Mucosa of descending colon (tissue), 3 donors: ENCODE results near the gene RAB11FIP5. TPM values are rescaled to one million over a fixed set of nuclear protein-coding genes. Genes with fewer than 3 reads are reported as not detected.

Experiments used
- ATAC-seq: fragments of 200-7000 bp; cut with Tn5 transposase; one replicate; pipeline ENCODE4 v1.9.1; 2020; ENCODE audit warnings: mild to moderate bottlenecking, moderate library complexity
- DNase-seq, 3 donors: peaks; one replicate each; pipeline ENCODE4 v3.0.0-alpha.2; 2020
- H3K36me3 ChIP-seq: fragments of 200-600 bp; one replicate; pipeline ENCODE4 v1.8.0; 2021; ENCODE audit warnings: low read depth, mild to moderate bottlenecking
- H3K4me1 ChIP-seq: fragments of 200-600 bp; one replicate; pipeline ENCODE4 v1.8.0; 2021; ENCODE audit warnings: low read depth, mild to moderate bottlenecking
- H3K4me3 ChIP-seq: fragments of 200-600 bp; one replicate; pipeline ENCODE4 v1.8.0; 2021; ENCODE audit warnings: mild to moderate bottlenecking
- H3K9me3 ChIP-seq: fragments of 200-600 bp; one replicate; pipeline ENCODE4 v1.8.0; 2021; ENCODE audit warnings: mild to moderate bottlenecking
- CTCF ChIP-seq: fragments of 200-600 bp; IDR thresholded peaks from one replicate; pipeline ENCODE4 v1.8.0; 2022; ENCODE audit warnings: antibody characterized with exemption, mild to moderate bottlenecking
- intact Hi-C, 2 donors: fragments of 100-400 bp; cut with DNase I in 1 of 2; cut with micrococcal nuclease in 1 of 2; formaldehyde crosslinking; loops; one replicate each; pipeline versions ENCODE4 v1.11.0 to v1.11.1; 2022; cut with DNase I, micrococcal nuclease
- total RNA-seq, 3 donors: library from RNA; stranded (reverse); fragmentation: NEBNext Ultra II Directional in 2 of 3; extraction: Animal tissue kit (Norgen Biotek cat#: 25700) in 2 of 3; gene quantifications; one replicate each; pipeline versions ENCODE4 v1.2.1 to v1.2.4, GENCODE V29; 2021 to 2023
- donor health status: DM: no; HTN: no; CAD: no; lungs with moderate emphysema.
- donor health status: DM: no; HTN: no; CAD: no.
- donor health status: DM: no; HTN: yes; CAD: no.

RAB11FIP5 gene
- total RNA-seq, 3 donors from 2014 or later = 17.8 to 27.9 (median 18.3) TPM

- peaks cover 17% of the 10 kb centered on the region for H3K4me1 ChIP-seq
- H3K9me3 ChIP-seq = no peaks in the 10 kb centered on the region
- ATAC-seq = no peak
- no peak for DNase-seq
- no peak overlapping the region for H3K4me3 ChIP-seq
- no peak for TF ChIP-seq CTCF
- intact Hi-C loops = no loop called here
- no peaks in the 10 kb centered on the region for H3K36me3 ChIP-seq
Observed at GRCh38 chr2:73109431-73110167, 3.1 kb downstream of the RAB11FIP5 start.

GRCh38 chr2:73107211-73107926 is 5.4 kb downstream of the RAB11FIP5 start:
- no peak overlapping the region for H3K4me3 ChIP-seq
- no peaks in the 10 kb centered on the region for H3K9me3 ChIP-seq
- intact Hi-C loops = no loop called here
- DNase-seq (peak in 1 of 3 donors; percentile 46), ATAC-seq (no peak)
- peaks cover 23% of the 10 kb centered on the region for H3K4me1 ChIP-seq
- TF ChIP-seq CTCF = no peak
- H3K36me3 ChIP-seq = no peaks in the 10 kb centered on the region

- DNase-seq = peak in 1 of 3 donors; percentile 25
- no peak for ATAC-seq
- Histone ChIP-seq H3K9me3 (no peaks in the 10 kb centered on the region), H3K4me1 (peaks cover 23% of the 10 kb centered on the region), H3K4me3 (no peak overlapping the region), H3K36me3 (no peaks in the 10 kb centered on the region)
- intact Hi-C loops = no loop called here
- TF ChIP-seq CTCF = no peak
Observed at GRCh38 chr2:73106791-73107190, 6.0 kb downstream of the RAB11FIP5 start.

GRCh38 chr2:73105511-73105971 is 7.2 kb downstream of the RAB11FIP5 start:
- Histone ChIP-seq H3K36me3 (no peaks in the 10 kb centered on the region), H3K9me3 (no peaks in the 10 kb centered on the region), H3K4me1 (peaks cover 11% of the 10 kb centered on the region), H3K4me3 (no peak overlapping the region)
- ATAC-seq = no peak
- intact Hi-C loops = no loop called here
- DNase-seq = no peak
- TF ChIP-seq CTCF = no peak

- peaks cover 7% of the 10 kb centered on the region for H3K4me1 ChIP-seq
- H3K9me3 ChIP-seq = no peaks in the 10 kb centered on the region
- DNase-seq = no peak
- no peak for ATAC-seq
- no peaks in the 10 kb centered on the region for H3K36me3 ChIP-seq
- intact Hi-C loops = no loop called here
- TF ChIP-seq CTCF = no peak
- no peak overlapping the region for H3K4me3 ChIP-seq
Observed at GRCh38 chr2:73104933-73105332, 7.8 kb downstream of the RAB11FIP5 start.
